Kidney epithelial cell (primary cell): ENCODE results near the gene KRTAP5-4. TPM values are rescaled to one million over a fixed set of nuclear protein-coding genes. Genes with fewer than 3 reads are reported as not detected.
A peak's percentile ranks its signal among the peaks of the same experiment; 100 is the strongest.

Source experiments
- DNase-seq: peaks from one replicate; pipeline ENCODE4 v3.0.0-alpha.2; 2010; ENCODE audit warnings: low read depth
- H3K27me3 ChIP-seq: 2 replicates; pipeline ENCODE4 v1.6.0; 2011; ENCODE audit warnings: low read length; ENCODE audit not compliant: control insufficient read depth, insufficient read depth
- H3K36me3 ChIP-seq: 2 replicates; pipeline ENCODE4 v1.5.1; 2011; ENCODE audit warnings: low read length; ENCODE audit not compliant: control insufficient read depth, insufficient read depth
- H3K4me3 ChIP-seq: 2 replicates; pipeline ENCODE4 v1.5.1; 2011; ENCODE audit warnings: low read depth, mild to moderate bottlenecking, control low read depth, low read length
- total RNA-seq: library from RNA; depleted of rRNA; stranded (reverse); fragments of >200 nt; gene quantifications from 2 replicates; pipeline ENCODE4 v1.2.3, GENCODE V29; 2015
- TF ChIP-seq, protein P1 (sequence below): IDR thresholded peaks from 2 replicates; pipeline ENCODE4 v1.5.1; 2011; ENCODE audit warnings: mild to moderate bottlenecking, moderate library complexity, low read length, control low read depth, inconsistent platforms; ENCODE audit not compliant: insufficient read depth, poor library complexity, severe bottlenecking

KRTAP5-4 gene
- total RNA-seq, 1 donor from 2014 or later = not detected

DNA sequence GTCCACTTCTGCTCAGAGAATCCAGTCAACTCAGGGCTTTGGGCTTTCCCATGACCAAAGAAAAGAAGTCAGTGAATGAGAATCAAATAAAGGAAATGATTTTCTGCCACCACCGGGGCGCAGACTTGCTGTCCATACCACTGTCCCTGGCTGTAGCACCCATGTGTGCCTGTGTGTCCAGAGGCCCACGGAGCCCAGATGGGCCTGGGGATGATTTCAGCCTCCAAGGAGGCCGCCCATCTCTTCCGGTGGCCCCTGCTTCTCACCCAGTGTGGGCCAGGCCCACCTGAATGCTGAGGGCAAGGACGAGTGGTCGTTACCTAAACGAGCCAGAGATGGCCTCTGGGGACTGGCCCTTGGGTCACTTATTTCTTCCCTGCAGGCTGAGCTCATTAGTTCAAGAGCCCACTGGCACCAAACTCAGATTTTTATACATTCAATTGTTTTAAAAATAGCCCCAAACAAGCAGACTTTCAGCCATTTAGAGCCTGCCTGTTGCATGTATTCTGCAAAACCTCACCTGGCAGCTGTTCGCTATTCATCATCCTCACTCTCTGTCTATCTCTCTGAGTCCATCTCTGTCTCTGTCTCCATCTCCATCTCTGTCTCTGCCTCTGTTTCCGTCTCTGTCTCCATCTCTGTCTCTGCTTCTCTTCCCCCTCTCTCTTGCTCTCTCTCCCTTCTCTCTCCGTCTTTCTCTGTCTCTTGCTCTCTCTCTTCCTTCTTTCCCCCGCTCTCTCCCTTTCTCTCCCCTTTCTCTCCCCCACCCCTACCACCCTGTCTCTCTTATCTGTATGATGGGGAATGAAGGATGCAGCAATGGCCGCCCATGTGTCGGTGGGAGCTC, 31.8 kb upstream of the KRTAP5-4 start:
- peaks cover 39% of the 10 kb centered on the region for H3K27me3 ChIP-seq
- H3K4me3 ChIP-seq = no peak overlapping the region
- DNase-seq = no peak
- H3K36me3 ChIP-seq = no peaks in the 10 kb centered on the region
- TF ChIP-seq, protein P1, sequence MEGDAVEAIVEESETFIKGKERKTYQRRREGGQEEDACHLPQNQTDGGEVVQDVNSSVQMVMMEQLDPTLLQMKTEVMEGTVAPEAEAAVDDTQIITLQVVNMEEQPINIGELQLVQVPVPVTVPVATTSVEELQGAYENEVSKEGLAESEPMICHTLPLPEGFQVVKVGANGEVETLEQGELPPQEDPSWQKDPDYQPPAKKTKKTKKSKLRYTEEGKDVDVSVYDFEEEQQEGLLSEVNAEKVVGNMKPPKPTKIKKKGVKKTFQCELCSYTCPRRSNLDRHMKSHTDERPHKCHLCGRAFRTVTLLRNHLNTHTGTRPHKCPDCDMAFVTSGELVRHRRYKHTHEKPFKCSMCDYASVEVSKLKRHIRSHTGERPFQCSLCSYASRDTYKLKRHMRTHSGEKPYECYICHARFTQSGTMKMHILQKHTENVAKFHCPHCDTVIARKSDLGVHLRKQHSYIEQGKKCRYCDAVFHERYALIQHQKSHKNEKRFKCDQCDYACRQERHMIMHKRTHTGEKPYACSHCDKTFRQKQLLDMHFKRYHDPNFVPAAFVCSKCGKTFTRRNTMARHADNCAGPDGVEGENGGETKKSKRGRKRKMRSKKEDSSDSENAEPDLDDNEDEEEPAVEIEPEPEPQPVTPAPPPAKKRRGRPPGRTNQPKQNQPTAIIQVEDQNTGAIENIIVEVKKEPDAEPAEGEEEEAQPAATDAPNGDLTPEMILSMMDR = no peak

DNA sequence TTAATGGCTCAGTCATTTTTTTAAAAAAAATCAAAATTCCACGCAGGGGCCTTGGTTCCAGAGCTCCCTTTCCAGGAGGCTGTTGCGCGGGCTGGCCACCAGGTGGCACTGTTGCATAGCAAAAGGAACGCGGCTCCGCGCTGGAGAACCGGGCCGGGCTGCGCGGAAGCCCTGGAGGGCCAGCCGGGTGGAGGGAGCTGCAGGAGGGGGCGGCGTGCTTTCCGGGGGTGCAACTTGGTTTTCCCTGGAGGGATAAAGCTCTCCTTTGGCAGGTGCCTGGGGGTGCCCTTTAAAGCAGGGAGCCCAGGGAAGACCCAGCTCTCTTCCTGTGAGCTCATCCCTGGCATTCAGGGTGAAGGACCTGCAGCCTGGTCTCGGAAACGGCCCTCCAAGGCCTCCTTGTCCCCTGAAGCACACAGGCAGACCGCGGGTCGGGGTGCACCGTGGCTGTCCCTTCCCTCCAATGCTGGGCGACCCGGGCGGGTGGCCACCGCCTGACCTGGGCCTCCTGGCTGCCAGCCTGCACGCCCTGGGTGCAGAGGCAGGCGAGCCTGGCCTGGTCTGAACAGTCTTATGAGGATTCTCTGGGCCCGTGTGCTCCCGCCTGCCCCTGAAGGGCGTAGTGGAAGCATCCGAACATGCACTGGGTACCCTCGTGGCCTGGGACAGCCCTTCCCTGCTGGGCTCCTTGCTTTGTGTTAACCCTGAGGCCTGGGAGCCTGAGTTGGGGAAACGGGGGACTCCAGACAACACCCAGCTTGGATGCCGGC, 31.0 kb upstream of the KRTAP5-4 start:
- H3K36me3 ChIP-seq = no peaks in the 10 kb centered on the region
- TF ChIP-seq, protein P1 = peak; percentile 96
- H3K4me3 ChIP-seq = no peak overlapping the region
- no peak for DNase-seq
- H3K27me3 ChIP-seq = peaks cover 39% of the 10 kb centered on the region

DNA sequence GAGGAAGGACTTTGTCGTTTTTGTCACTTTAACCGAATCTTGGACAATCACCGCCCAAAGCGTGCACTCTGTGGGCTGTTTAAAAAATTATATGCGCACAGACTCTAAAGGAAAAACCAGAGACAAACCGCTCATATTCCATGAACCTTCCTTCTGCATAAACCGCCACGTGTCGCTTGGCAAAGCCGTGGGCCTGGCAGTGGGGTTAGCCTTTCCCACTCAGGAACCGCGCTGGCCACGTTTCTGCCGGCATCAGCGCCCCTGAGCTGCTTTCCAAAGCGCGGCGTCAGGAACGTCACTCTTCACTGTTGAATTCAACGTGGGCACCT, 30.5 kb upstream of the KRTAP5-4 start:
- TF ChIP-seq, protein P1 = no peak
- no peaks in the 10 kb centered on the region for H3K36me3 ChIP-seq

DNA sequence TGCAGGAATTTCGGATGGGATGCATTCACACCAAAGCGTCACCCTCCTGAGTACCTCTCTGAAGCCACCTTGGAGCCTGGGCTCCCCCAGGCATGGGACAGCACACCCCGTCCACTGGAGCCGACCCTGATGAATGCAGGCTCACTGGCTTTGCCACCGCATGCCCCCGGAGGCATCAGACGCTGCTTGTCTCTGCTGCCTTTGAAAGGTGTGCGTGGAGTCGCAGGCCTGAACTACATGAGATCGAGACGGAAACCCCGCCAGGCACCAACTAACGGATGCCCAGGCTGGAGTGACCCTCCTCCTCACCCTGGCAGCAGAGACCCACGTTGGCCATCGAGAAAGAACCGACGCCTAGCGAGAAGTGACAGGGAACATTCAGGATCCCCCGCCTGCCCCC, 30.1 kb upstream of the KRTAP5-4 start:
- Histone ChIP-seq H3K27me3 (peaks cover 39% of the 10 kb centered on the region), H3K36me3 (no peaks in the 10 kb centered on the region), H3K4me3 (no peak overlapping the region)
- TF ChIP-seq, protein P1 = no peak
- DNase-seq = no peak

More for the DNA sequence above, 30.5 kb upstream of the KRTAP5-4 start:
- no peak for DNase-seq
- H3K4me3 ChIP-seq = no peak overlapping the region
- H3K27me3 ChIP-seq = peaks cover 39% of the 10 kb centered on the region

DNA sequence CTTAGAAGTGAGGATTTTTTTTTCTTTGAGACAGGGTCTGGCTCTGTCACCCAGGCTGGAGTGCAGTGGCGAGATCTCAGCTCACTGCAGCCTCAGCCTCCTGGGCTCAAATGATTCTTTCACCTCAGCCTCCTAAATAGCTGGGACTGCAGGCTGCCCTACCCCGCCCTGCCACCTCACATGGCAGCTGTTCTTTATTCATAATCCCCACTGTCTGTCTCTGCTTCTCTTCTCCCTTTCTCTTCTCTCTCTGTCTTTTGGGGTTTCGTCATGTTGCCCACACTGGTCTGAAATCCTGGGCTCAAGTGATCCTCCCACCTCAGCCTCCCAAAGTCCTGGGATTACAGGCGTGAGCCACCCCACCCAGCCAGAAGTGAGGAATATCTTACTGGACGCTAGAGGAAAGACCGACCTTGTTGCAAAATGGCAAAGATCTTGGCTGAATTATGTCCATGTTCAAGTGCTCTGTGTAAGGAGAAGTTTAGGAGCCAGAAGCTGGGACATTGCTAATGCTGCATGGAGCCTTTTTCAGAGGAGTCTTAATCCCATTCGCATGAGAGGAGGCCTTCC, 29.6 kb upstream of the KRTAP5-4 start:
- TF ChIP-seq, protein P1 = no peak
- peaks cover 36% of the 10 kb centered on the region for H3K27me3 ChIP-seq
- H3K4me3 ChIP-seq = no peak overlapping the region
- no peaks in the 10 kb centered on the region for H3K36me3 ChIP-seq
- no peak for DNase-seq
